SU-DHL-6 (cell line): ENCODE data around the gene DCDC1.
A peak's percentile ranks its signal among the peaks of the same experiment; 100 is the strongest.

Experiments
- EZH2phosphoT487 ChIP-seq: fragments of 200-600 bp; sonication (generic), shearing (Covaris generic); conservative IDR thresholded peaks from 2 replicates; pipeline ENCODE4 v1.6.1; 2018; ENCODE audit warnings: mild to moderate bottlenecking, antibody characterized with exemption, low read length, moderate library complexity, mixed read lengths
- TF ChIP-seq, protein P1 (sequence below): fragments of 200-600 bp; sonication (generic); IDR thresholded peaks from one replicate; pipeline ENCODE4 v1.5.1; 2017; ENCODE audit warnings: antibody characterized with exemption, mild to moderate bottlenecking, low read length, moderate library complexity; ENCODE audit not compliant: insufficient read depth, poor library complexity, severe bottlenecking

- TF ChIP-seq, protein P1, sequence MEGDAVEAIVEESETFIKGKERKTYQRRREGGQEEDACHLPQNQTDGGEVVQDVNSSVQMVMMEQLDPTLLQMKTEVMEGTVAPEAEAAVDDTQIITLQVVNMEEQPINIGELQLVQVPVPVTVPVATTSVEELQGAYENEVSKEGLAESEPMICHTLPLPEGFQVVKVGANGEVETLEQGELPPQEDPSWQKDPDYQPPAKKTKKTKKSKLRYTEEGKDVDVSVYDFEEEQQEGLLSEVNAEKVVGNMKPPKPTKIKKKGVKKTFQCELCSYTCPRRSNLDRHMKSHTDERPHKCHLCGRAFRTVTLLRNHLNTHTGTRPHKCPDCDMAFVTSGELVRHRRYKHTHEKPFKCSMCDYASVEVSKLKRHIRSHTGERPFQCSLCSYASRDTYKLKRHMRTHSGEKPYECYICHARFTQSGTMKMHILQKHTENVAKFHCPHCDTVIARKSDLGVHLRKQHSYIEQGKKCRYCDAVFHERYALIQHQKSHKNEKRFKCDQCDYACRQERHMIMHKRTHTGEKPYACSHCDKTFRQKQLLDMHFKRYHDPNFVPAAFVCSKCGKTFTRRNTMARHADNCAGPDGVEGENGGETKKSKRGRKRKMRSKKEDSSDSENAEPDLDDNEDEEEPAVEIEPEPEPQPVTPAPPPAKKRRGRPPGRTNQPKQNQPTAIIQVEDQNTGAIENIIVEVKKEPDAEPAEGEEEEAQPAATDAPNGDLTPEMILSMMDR = peak; percentile 49
- TF ChIP-seq EZH2phosphoT487 = no peak
Measured at GRCh38 chr11:31106968-31107576, 262.5 kb downstream of the DCDC1 start.
